Nephron (organoid): ENCODE data around the gene GFPT1.

Source experiments
- H3K27ac Mint-ChIP-seq, 3 experiments: 2 replicates each; pipeline ENCODE4 v1.8.0; 2020; ENCODE audit warnings: mixed read lengths in 3 of 3, mild to moderate bottlenecking in 2 of 3, moderate library complexity in 1 of 3
- H3K27me3 Mint-ChIP-seq: 2 replicates; pipeline ENCODE4 v1.8.0; 2021; ENCODE audit warnings: low read depth, mild to moderate bottlenecking, moderate library complexity, mixed read lengths
- H3K36me3 Mint-ChIP-seq: 2 replicates; pipeline ENCODE4 v1.8.0; 2020; ENCODE audit warnings: low read depth, mixed read lengths
- H3K4me1 Mint-ChIP-seq: 2 replicates; pipeline ENCODE4 v1.8.0; 2020; ENCODE audit warnings: mixed read lengths
- H3K4me3 Mint-ChIP-seq, 3 experiments: 2 replicates each; pipeline ENCODE4 v1.8.0; 2020; ENCODE audit warnings: mild to moderate bottlenecking in 3 of 3, mixed read lengths in 3 of 3, moderate library complexity in 2 of 3
- H3K9me3 Mint-ChIP-seq: 2 replicates; pipeline ENCODE4 v1.8.0; 2020; ENCODE audit warnings: mixed read lengths
- CTCF ChIP-seq, 3 experiments: fragments of 200-600 bp; sonication (generic); IDR thresholded peaks; one replicate each; pipeline ENCODE4 v1.5.0; 2021; ENCODE audit warnings: antibody characterized with exemption in 3 of 3; ENCODE audit not compliant: unreplicated experiment in 3 of 3

The GFPT1 gene

GRCh38 chr2:69375494-69376353 lies 11.3 kb downstream of the GFPT1 start:
- peak; percentile 19 to 51 (median 46) for TF ChIP-seq CTCF (IDR thresholded peaks at IDR 0.05; ENCODE audit: unreplicated experiment in 3 of 3)
- Mint-ChIP-seq H3K9me3 (no peaks in the 10 kb centered on the region), H3K36me3 (peaks cover 45% of the 10 kb centered on the region), H3K27ac (no peak overlapping the region), H3K4me3 (no peak overlapping the region), H3K27me3 (no peaks in the 10 kb centered on the region), H3K4me1 (no peaks in the 10 kb centered on the region)

DNA sequence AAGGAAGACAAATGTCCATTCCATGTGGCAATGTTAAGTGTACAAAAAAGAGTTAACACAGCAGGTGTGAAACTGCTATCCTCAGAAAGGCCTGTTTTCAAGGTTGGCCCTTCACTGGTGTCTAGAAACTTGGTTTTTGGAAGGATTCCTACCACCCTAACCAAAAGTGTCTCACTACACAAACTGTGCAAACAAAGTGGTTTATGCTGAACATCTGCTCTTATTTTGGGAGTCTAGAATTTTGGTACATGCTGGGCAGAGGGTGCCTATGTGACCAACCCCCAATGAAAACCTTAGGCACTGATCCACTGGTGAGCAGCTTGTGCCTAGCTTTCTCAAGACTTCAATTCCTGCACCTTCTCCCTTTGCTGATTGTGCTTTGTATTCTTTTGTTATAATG lies 14.3 kb downstream of the GFPT1 start:
- Mint-ChIP-seq H3K4me1 (no peaks in the 10 kb centered on the region), H3K9me3 (no peaks in the 10 kb centered on the region), H3K4me3 (no peak overlapping the region), H3K27ac (no peak overlapping the region), H3K27me3 (no peaks in the 10 kb centered on the region), H3K36me3 (peaks cover 61% of the 10 kb centered on the region)
- no peak for TF ChIP-seq CTCF (IDR thresholded peaks at IDR 0.05; ENCODE audit: unreplicated experiment in 3 of 3)

DNA sequence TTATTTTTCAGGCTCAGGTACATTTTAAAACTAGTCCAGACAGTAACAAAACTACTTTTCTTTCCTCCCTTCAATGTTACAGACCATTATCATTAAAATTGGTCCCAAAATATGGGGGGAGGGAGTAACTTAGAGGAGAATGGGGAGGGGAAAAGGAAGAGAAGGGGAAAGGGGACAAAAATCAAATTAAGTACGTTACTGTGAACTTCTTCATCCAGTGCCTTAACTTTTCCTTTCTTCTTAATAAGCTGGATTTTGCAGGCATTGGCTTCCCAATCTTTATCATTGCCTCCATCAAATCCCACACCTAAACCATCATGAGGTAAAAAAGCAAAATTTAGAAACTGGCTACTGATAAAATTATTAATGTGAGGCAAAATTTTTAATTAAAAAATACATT lies 17.2 kb downstream of the GFPT1 start:
- Mint-ChIP-seq H3K4me3 (no peak overlapping the region), H3K36me3 (peaks cover 65% of the 10 kb centered on the region), H3K4me1 (no peaks in the 10 kb centered on the region), H3K27me3 (no peaks in the 10 kb centered on the region), H3K27ac (no peak overlapping the region), H3K9me3 (no peaks in the 10 kb centered on the region)
- TF ChIP-seq CTCF (IDR thresholded peaks at IDR 0.05; ENCODE audit: unreplicated experiment in 3 of 3): no peak

- no peak overlapping the region for H3K27ac Mint-ChIP-seq
- no peaks in the 10 kb centered on the region for H3K27me3 Mint-ChIP-seq
- no peak overlapping the region for H3K4me3 Mint-ChIP-seq
- H3K9me3 Mint-ChIP-seq: no peaks in the 10 kb centered on the region
- peaks cover 65% of the 10 kb centered on the region for H3K36me3 Mint-ChIP-seq
- H3K4me1 Mint-ChIP-seq: no peaks in the 10 kb centered on the region
- TF ChIP-seq CTCF (IDR thresholded peaks at IDR 0.05; ENCODE audit: unreplicated experiment in 3 of 3): no peak
Observed at GRCh38 chr2:69368588-69368987, 18.4 kb downstream of the GFPT1 start.

GRCh38 chr2:69359371-69359770 lies 27.7 kb downstream of the GFPT1 start:
- H3K4me1 Mint-ChIP-seq: no peaks in the 10 kb centered on the region
- no peaks in the 10 kb centered on the region for H3K9me3 Mint-ChIP-seq
- H3K27ac Mint-ChIP-seq: no peak overlapping the region
- no peak overlapping the region for H3K4me3 Mint-ChIP-seq
- H3K27me3 Mint-ChIP-seq: no peaks in the 10 kb centered on the region
- no peak for TF ChIP-seq CTCF (IDR thresholded peaks at IDR 0.05; ENCODE audit: unreplicated experiment in 3 of 3)
- H3K36me3 Mint-ChIP-seq: peaks cover 66% of the 10 kb centered on the region

GRCh38 chr2:69358914-69359313 lies 28.1 kb downstream of the GFPT1 start:
- H3K4me3 Mint-ChIP-seq: no peak overlapping the region
- H3K9me3 Mint-ChIP-seq: no peaks in the 10 kb centered on the region
- H3K27me3 Mint-ChIP-seq: no peaks in the 10 kb centered on the region
- H3K27ac Mint-ChIP-seq: no peak overlapping the region
- TF ChIP-seq CTCF (IDR thresholded peaks at IDR 0.05; ENCODE audit: unreplicated experiment in 3 of 3): no peak
- H3K4me1 Mint-ChIP-seq: no peaks in the 10 kb centered on the region
- peaks cover 70% of the 10 kb centered on the region for H3K36me3 Mint-ChIP-seq
